HepG2 (cell line): ENCODE measurements around the gene KLC4. TPM values are rescaled to one million over a fixed set of nuclear protein-coding genes. Genes with fewer than 3 reads are reported as not detected.

Experiments used
- EEA1 ChIP-seq: sonication (generic); formaldehyde crosslinking; IDR thresholded peaks from 2 replicates; pipeline ENCODE4 v1.5.1; 2020; ENCODE audit warnings: mild to moderate bottlenecking, missing genetic modification reagents, borderline replicate concordance
- ELK4 ChIP-seq: sonication (generic); formaldehyde crosslinking; IDR thresholded peaks from 2 replicates; pipeline ENCODE4 v1.9.0; 2021; ENCODE audit warnings: missing genetic modification reagents, borderline replicate concordance
- ETV6 ChIP-seq: sonication (generic); formaldehyde crosslinking; conservative IDR thresholded peaks from 2 replicates; pipeline ENCODE4 v1.4.0; 2020; ENCODE audit warnings: missing genetic modification reagents
- HDAC2 ChIP-seq: sonication (generic); formaldehyde crosslinking; IDR thresholded peaks from 2 replicates; pipeline ENCODE4 v1.4.0; 2020; ENCODE audit warnings: missing genetic modification reagents
- POGK ChIP-seq: sonication (generic); formaldehyde crosslinking; conservative IDR thresholded peaks from 2 replicates; pipeline ENCODE4 v1.8.0; 2022; ENCODE audit warnings: mild to moderate bottlenecking, moderate library complexity, missing genetic modification reagents
- RBM39 ChIP-seq: fragments of 200-400 bp; formaldehyde crosslinking; IDR thresholded peaks from one replicate; pipeline ENCODE4 v1.6.1; 2018; ENCODE audit warnings: antibody characterized with exemption, mild to moderate bottlenecking, low read depth, low read length; ENCODE audit not compliant: poor library complexity, severe bottlenecking
- REXO4 ChIP-seq: sonication (generic); formaldehyde crosslinking; IDR thresholded peaks from 2 replicates; pipeline ENCODE4 v1.8.0; 2022; ENCODE audit warnings: missing genetic modification reagents, mild to moderate bottlenecking, borderline replicate concordance
- RXRB ChIP-seq: IDR thresholded peaks from 2 replicates; pipeline ENCODE4 v1.6.1; 2016; ENCODE audit warnings: borderline replicate concordance, missing genetic modification reagents, missing compliant biosample characterization
- SAP130 ChIP-seq: IDR thresholded peaks from 2 replicates; pipeline ENCODE4 v1.6.1; 2016; ENCODE audit warnings: low read depth
- SUZ12 ChIP-seq: fragments of 150-350 bp; IDR thresholded peaks from 2 replicates; pipeline ENCODE4 v1.6.1; 2014; ENCODE audit warnings: low read depth, low read length
- ZHX2 ChIP-seq, 2 experiments: sonication (generic) in 1 of 2; formaldehyde crosslinking in 1 of 2; IDR thresholded peaks; 2 replicates each; pipeline versions ENCODE4 v1.6.1 to v1.9.0; 2014 to 2022; ENCODE audit warnings: antibody characterized with exemption in 1 of 2, borderline replicate concordance in 1 of 2, inconsistent platforms in 1 of 2, low read depth in 1 of 2, missing genetic modification reagents in 1 of 2
- ZNF616 ChIP-seq: sonication (generic); formaldehyde crosslinking; IDR thresholded peaks from 2 replicates; pipeline ENCODE4 v1.5.0; 2020; ENCODE audit warnings: low read depth, mild to moderate bottlenecking, missing genetic modification reagents
- ZNF737 ChIP-seq: sonication (generic); formaldehyde crosslinking; IDR thresholded peaks from 2 replicates; pipeline ENCODE4 v1.5.0; 2020; ENCODE audit warnings: missing genetic modification reagents, mild to moderate bottlenecking, borderline replicate concordance
- ZNF747 ChIP-seq: sonication (generic); formaldehyde crosslinking; IDR thresholded peaks from 2 replicates; pipeline ENCODE4 v1.8.1; 2023; ENCODE audit warnings: missing genetic modification reagents, mild to moderate bottlenecking, borderline replicate concordance
- polyA plus RNA-seq, 8 experiments: library from polyadenylated mRNA; depleted of rRNA in 3 of 8; stranded (reverse) in 7 of 8; unstranded in 1 of 8; fragments of >200 nt; fragmentation: Illumina TruSeq in 4 of 8; extraction: Trizol in 4 of 8; gene quantifications; 2 replicates each; pipeline versions ENCODE4 v1.2.1 to v1.2.3, GENCODE V29; 2011 to 2016; ENCODE audit warnings: low read depth in 4 of 8, missing spikeins in 1 of 8, mixed read lengths in 1 of 8; ENCODE audit not compliant: insufficient read depth in 1 of 8
- total RNA-seq, 5 experiments: library from RNA; depleted of rRNA; stranded (reverse); fragments of >200 nt; fragmentation: Illumina TruSeq; extraction: Trizol; gene quantifications; 2 replicates each; pipeline ENCODE4 v1.2.3, GENCODE V29; 2016; ENCODE audit warnings: low read depth in 1 of 5

Gene KLC4
- total and polyA plus RNA-seq, 2 of the 13 experiments (the other 11 are each of a cell fraction or from before 2014, with no cell fraction given), result 45.4 to 70.4 TPM

GRCh38 chr6:43093436-43094289 lies 34.2 kb downstream of the KLC4 start (continued):
- no peak for TF ChIP-seq REXO4 (CRISPR knock-in tag)
- TF ChIP-seq POGK (CRISPR knock-in tag), result peak; percentile 18
- 0 out of 2 replicates have a peak, but pooled peaks have one; percentile 18 for TF ChIP-seq ZNF616
- TF ChIP-seq SUZ12, result no peak
- no peak for TF ChIP-seq HDAC2 (CRISPR knock-in tag)
- TF ChIP-seq ELK4 (CRISPR knock-in tag), result no peak
- no peak for TF ChIP-seq ZHX2 (IDR thresholded peaks at IDR 0.05; ENCODE audit: low read depth)
- TF ChIP-seq ZHX2 (CRISPR knock-in tag; IDR thresholded peaks at IDR 0.05; ENCODE audit: borderline replicate concordance), result no peak
- 0 out of 2 replicates have a peak, but pooled peaks have one; percentile 48 for TF ChIP-seq RXRB
- TF ChIP-seq RBM39, result no peak
- TF ChIP-seq ETV6 (CRISPR knock-in tag), result no peak
- TF ChIP-seq ZNF737 (CRISPR knock-in tag), result no peak
- peak; percentile 80 for TF ChIP-seq SAP130 (CRISPR knock-in tag)
- TF ChIP-seq EEA1, result 0 out of 2 replicates have a peak, but pooled peaks have one; percentile 23
- peak; percentile 45; the same call in 1 of the 2 replicates for TF ChIP-seq ZNF747 (CRISPR knock-in tag)
